Neural progenitor cell (in vitro differentiated cells): Measurements from ENCODE around the gene AARS2.

Source experiments
- EZH2phosphoT487 ChIP-seq: fragments of 200-600 bp; sonication (generic); IDR thresholded peaks from 2 replicates; pipeline ENCODE4 v1.6.1; 2017; ENCODE audit warnings: antibody characterized with exemption
- TF ChIP-seq, protein P1 (sequence below): fragments of 200-600 bp; sonication (generic); IDR thresholded peaks from 2 replicates; pipeline ENCODE4 v1.5.1; 2017; ENCODE audit warnings: antibody characterized with exemption, mild to moderate bottlenecking

- TF ChIP-seq, protein P1, sequence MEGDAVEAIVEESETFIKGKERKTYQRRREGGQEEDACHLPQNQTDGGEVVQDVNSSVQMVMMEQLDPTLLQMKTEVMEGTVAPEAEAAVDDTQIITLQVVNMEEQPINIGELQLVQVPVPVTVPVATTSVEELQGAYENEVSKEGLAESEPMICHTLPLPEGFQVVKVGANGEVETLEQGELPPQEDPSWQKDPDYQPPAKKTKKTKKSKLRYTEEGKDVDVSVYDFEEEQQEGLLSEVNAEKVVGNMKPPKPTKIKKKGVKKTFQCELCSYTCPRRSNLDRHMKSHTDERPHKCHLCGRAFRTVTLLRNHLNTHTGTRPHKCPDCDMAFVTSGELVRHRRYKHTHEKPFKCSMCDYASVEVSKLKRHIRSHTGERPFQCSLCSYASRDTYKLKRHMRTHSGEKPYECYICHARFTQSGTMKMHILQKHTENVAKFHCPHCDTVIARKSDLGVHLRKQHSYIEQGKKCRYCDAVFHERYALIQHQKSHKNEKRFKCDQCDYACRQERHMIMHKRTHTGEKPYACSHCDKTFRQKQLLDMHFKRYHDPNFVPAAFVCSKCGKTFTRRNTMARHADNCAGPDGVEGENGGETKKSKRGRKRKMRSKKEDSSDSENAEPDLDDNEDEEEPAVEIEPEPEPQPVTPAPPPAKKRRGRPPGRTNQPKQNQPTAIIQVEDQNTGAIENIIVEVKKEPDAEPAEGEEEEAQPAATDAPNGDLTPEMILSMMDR: no peak
- TF ChIP-seq EZH2phosphoT487: no peak
These were observed 26.8 kb upstream of the AARS2 start for GRCh38 chr6:44339763-44340625.
